Measurements from ENCODE around the gene ICA1L.
"Not testable (repeated sequence)": the region's sequence is repeated elsewhere in the genome, so short reads cannot be mapped to it uniquely, and the experiment has no call there.

Gene ICA1L

DNA sequence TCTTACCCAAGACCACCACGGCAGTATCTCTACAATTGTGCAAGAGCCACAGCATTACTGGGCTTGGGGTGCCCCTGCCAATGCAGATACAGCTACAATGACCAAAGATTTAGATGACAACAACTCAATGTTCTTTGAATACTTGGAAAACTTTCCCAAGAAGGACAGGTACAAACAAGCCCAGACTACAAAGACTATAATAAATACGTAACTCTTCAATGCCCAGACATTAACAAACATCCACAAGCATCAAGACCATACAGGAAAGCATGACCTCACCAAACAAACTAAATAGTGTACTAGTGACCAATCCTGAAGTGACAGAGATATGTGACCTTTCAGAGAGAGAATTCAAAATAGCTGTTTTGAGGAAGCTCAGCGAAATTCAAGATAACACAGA, 62.8 kb downstream of the ICA1L start:
- no peak for TF ChIP-seq CTCF (IDR thresholded peaks at IDR 0.05; ENCODE audit: borderline replicate concordance, control extremely low read depth, extremely low read depth, insufficient read depth, missing control alignments)
- in situ Hi-C loops (cut with MboI; ENCODE audit: low sequenced_read_pairs, unreplicated experiment), result no loop called here
- DNase-seq (ENCODE audit: low spot score), result no peak

GRCh38 chr2:202807431-202808138, 64.0 kb downstream of the ICA1L start:
- DNase-seq (ENCODE audit: low spot score); in situ Hi-C loops (cut with MboI; ENCODE audit: low sequenced_read_pairs, unreplicated experiment): not testable (repeated sequence)

GRCh38 chr2:202805911-202806310, 65.7 kb downstream of the ICA1L start:
- in situ Hi-C loops (cut with MboI; ENCODE audit: low sequenced_read_pairs, unreplicated experiment), result not testable (repeated sequence)

DNA sequence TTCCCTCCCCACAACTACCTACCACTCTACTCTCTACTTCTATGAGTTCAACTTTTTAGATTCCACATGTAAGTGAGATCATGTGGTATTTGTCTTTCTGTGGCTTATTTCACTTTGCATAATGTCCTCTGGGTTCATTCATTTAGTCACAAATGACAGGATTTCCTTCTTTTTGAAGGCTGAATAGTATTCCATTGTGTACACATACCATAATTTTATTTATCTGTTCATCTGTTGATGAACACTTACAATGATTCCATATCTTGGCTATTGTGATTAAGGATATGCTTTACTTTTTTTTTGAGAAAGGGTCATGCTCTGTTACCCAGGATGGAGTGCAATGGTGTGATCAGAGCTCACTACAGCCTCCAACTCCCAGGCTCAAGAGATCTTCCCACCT, 73.6 kb downstream of the ICA1L start:
- DNase-seq (ENCODE audit: low spot score), result no peak
- no peak for TF ChIP-seq CTCF (IDR thresholded peaks at IDR 0.05; ENCODE audit: borderline replicate concordance, control extremely low read depth, extremely low read depth, insufficient read depth, missing control alignments)
- in situ Hi-C loops (cut with MboI; ENCODE audit: low sequenced_read_pairs, unreplicated experiment), result no loop called here

More at GRCh38 chr2:202805911-202806310, 65.7 kb downstream of the ICA1L start:
- not testable (repeated sequence) for DNase-seq (ENCODE audit: low spot score)

- TF ChIP-seq CTCF (IDR thresholded peaks at IDR 0.05; ENCODE audit: borderline replicate concordance, control extremely low read depth, extremely low read depth, insufficient read depth, missing control alignments), result no peak
- in situ Hi-C loops (cut with MboI; ENCODE audit: low sequenced_read_pairs, unreplicated experiment), result no loop called here
- no peak for DNase-seq (ENCODE audit: low spot score)
These were observed 80.9 kb downstream of the ICA1L start for GRCh38 chr2:202790676-202791075.

DNA sequence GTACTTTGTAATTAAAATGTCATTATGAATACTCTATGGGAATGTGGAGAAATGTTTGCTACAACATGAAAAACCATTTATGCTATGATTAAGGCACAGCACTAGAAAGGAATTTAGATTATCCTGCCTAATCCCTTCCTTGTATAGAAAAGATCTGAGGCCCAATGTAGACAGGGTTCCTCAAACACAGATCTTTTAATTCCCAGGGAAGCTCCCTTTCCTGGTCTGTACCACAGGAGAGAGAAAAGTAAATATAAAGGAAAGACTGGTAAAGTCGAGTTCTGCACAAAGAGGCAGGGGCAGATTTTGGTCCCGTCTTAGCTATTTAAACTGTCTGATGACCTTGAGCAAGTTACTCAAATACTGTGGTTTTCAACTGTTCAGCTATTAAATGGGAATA, 84.7 kb downstream of the ICA1L start:
- in situ Hi-C loops (cut with MboI; ENCODE audit: low sequenced_read_pairs, unreplicated experiment), result no loop called here
- no peak for DNase-seq (ENCODE audit: low spot score)
- no peak for TF ChIP-seq CTCF (IDR thresholded peaks at IDR 0.05; ENCODE audit: borderline replicate concordance, control extremely low read depth, extremely low read depth, insufficient read depth, missing control alignments)

DNA sequence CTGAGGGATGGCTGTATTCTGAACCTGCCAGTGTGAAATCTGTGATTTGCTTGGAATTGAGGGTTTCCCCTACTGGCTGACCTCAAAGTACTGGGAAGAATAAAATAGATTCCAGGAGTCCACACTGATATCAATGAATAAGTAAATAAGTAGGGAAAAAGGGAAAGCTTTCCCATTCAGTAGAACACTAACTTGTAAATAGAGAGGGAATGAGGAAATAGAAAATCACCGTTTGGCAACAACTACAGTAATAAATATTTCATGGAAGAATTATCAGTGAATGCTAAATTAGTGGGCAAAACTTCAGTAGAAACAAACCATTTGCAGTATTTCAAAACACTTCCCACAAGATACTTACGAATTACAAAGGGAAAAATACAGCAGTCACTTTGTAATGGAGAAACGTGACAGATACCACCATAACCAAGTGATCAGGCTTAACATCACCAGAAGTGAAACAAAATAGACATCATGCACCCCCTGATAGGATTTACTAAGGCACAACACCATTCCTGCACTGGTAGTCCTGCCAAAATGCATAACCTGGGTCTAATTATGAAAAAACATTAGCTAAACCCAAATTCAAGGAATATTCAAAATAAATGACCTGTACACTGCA, 88.5 kb downstream of the ICA1L start:
- in situ Hi-C loops (cut with MboI; ENCODE audit: low sequenced_read_pairs, unreplicated experiment), result no loop called here

More for the DNA sequence above, 88.5 kb downstream of the ICA1L start:
- TF ChIP-seq CTCF (IDR thresholded peaks at IDR 0.05; ENCODE audit: borderline replicate concordance, control extremely low read depth, extremely low read depth, insufficient read depth, missing control alignments), result no peak
- DNase-seq (ENCODE audit: low spot score), result no peak

All from GM13976 (cell line).